Measurements from ENCODE around the gene DGKH.

The DGKH gene

GRCh38 chr13:42048342-42048683, at the start of gene DGKH:
Gene DGKH, plus strand, starts transcription at chr13:42048648. Its CDS starts 126 bp downstream, at chr13:42048774.
- DNase-seq (ENCODE audit: low read depth), result no peak

- no peak for DNase-seq (ENCODE audit: low read depth)
These were observed 47.6 kb upstream of the DGKH start for GRCh38 chr13:42000846-42001245.

GRCh38 chr13:42001580-42001979, 46.9 kb upstream of the DGKH start:
- no peak for DNase-seq (ENCODE audit: low read depth)

GRCh38 chr13:42002066-42002465, 46.4 kb upstream of the DGKH start:
- no peak for DNase-seq (ENCODE audit: low read depth)

GRCh38 chr13:42007844-42008243, 40.6 kb upstream of the DGKH start:
- DNase-seq (ENCODE audit: low read depth), result no peak

- DNase-seq (ENCODE audit: low read depth), result no peak
These were observed 39.4 kb upstream of the DGKH start for GRCh38 chr13:42009057-42009456.

- DNase-seq (ENCODE audit: low read depth), result no peak
These were observed 36.7 kb upstream of the DGKH start for GRCh38 chr13:42011601-42012350.

- no peak for DNase-seq (ENCODE audit: low read depth)
These were observed 34.3 kb upstream of the DGKH start for GRCh38 chr13:42014119-42014518.

GRCh38 chr13:42017264-42017663, 31.2 kb upstream of the DGKH start:
- no peak for DNase-seq (ENCODE audit: low read depth)

- no peak for DNase-seq (ENCODE audit: low read depth)
These were observed 26.6 kb upstream of the DGKH start for GRCh38 chr13:42021851-42022250.

- no peak for DNase-seq (ENCODE audit: low read depth)
These were observed 26.1 kb upstream of the DGKH start for GRCh38 chr13:42022336-42022735.

- DNase-seq (ENCODE audit: low read depth), result no peak
These were observed 25.5 kb upstream of the DGKH start for GRCh38 chr13:42022796-42023493.

GRCh38 chr13:42027286-42027685, 21.2 kb upstream of the DGKH start:
- no peak for DNase-seq (ENCODE audit: low read depth)

- DNase-seq (ENCODE audit: low read depth), result no peak
These were observed 20.2 kb upstream of the DGKH start for GRCh38 chr13:42028113-42028799.

- no peak for DNase-seq (ENCODE audit: low read depth)
These were observed 12.4 kb upstream of the DGKH start for GRCh38 chr13:42035905-42036521.

GRCh38 chr13:42036711-42037110, 11.7 kb upstream of the DGKH start:
- no peak for DNase-seq (ENCODE audit: low read depth)

- DNase-seq (ENCODE audit: low read depth), result no peak
These were observed 9.6 kb upstream of the DGKH start for GRCh38 chr13:42038661-42039456.

GRCh38 chr13:42039457-42039945, 8.9 kb upstream of the DGKH start:
- DNase-seq (ENCODE audit: low read depth), result no peak

- DNase-seq (ENCODE audit: low read depth), result peak; percentile 90
These were observed 8.3 kb upstream of the DGKH start for GRCh38 chr13:42039946-42040729.

GRCh38 chr13:42040730-42041010, 7.8 kb upstream of the DGKH start:
- no peak for DNase-seq (ENCODE audit: low read depth)

- DNase-seq (ENCODE audit: low read depth), result peak; percentile 11
These were observed 7.3 kb upstream of the DGKH start for GRCh38 chr13:42041011-42041683.
